Liver (tissue), 3 donors: ENCODE results near the gene ANKZF1.

Experiments
- RXRA ChIP-seq, 2 donors: IDR thresholded peaks; 2 replicates each; pipeline ENCODE4 v1.6.1; 2017 to 2018; ENCODE audit warnings: antibody characterized with exemption in 2 of 2, mild to moderate bottlenecking in 1 of 2
- TF ChIP-seq, protein P1 (sequence below): fragments of 150-350 bp; IDR thresholded peaks from 2 replicates; pipeline ENCODE4 v1.5.1; 2017; ENCODE audit warnings: improper control_type of control experiment, low read depth, low read length; ENCODE audit not compliant: missing input control
- donor health status: healthy.
- donor health status: healthy.

DNA sequence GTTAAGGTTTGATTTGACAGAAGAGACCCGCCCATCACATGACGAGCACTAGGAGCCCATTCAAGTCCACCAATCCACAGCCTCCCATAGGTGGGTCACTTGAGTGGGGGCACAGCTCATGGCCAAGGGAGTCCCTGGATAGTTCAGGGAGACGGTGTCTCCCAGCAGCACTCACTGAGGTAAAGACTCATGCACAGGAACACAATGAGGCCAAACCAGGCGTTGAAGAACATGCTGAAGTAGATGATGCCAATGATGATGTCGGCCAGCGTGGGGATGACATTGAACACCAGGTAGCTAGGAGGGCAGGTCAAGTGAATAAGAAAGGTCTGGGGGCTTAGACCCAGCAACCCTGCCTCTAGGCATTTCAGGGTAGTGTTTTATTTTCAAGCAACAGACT lies 14.8 kb upstream of the ANKZF1 start:
- TF ChIP-seq, protein P1, sequence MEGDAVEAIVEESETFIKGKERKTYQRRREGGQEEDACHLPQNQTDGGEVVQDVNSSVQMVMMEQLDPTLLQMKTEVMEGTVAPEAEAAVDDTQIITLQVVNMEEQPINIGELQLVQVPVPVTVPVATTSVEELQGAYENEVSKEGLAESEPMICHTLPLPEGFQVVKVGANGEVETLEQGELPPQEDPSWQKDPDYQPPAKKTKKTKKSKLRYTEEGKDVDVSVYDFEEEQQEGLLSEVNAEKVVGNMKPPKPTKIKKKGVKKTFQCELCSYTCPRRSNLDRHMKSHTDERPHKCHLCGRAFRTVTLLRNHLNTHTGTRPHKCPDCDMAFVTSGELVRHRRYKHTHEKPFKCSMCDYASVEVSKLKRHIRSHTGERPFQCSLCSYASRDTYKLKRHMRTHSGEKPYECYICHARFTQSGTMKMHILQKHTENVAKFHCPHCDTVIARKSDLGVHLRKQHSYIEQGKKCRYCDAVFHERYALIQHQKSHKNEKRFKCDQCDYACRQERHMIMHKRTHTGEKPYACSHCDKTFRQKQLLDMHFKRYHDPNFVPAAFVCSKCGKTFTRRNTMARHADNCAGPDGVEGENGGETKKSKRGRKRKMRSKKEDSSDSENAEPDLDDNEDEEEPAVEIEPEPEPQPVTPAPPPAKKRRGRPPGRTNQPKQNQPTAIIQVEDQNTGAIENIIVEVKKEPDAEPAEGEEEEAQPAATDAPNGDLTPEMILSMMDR: no peak
- no peak for TF ChIP-seq RXRA (IDR thresholded peaks at IDR 0.05)
